ENCODE data around the gene GABPB1. TPM values are rescaled to one million over a fixed set of nuclear protein-coding genes. Genes with fewer than 3 reads are reported as not detected.

GABPB1 gene
- total RNA-seq, 6 experiments from 2014 or later = 5.4 to 10.5 (median 9.4) TPM

- no peaks in the 10 kb centered on the region for H3K9me3 ChIP-seq
- no peak overlapping the region for H3K4me3 ChIP-seq
- ATAC-seq = peak; percentile 3 to 74 (median 60)
- intact Hi-C loops (cut with DNase I) = no loop called here
- H3K27ac ChIP-seq = peak overlapping the region; percentile 53 to 82 (median 80)
- peak in 2 of 3 donors; percentile 50 to 58 for DNase-seq
- WGBS (ENCODE audit: insufficient coverage, low coverage, low lambda C conversion rate, missing lambda C conversion rate) = 50% methylated on average over 5 of the region's 14 CpGs
- H3K27me3 ChIP-seq = no peaks in the 10 kb centered on the region
- TF ChIP-seq, protein P1, sequence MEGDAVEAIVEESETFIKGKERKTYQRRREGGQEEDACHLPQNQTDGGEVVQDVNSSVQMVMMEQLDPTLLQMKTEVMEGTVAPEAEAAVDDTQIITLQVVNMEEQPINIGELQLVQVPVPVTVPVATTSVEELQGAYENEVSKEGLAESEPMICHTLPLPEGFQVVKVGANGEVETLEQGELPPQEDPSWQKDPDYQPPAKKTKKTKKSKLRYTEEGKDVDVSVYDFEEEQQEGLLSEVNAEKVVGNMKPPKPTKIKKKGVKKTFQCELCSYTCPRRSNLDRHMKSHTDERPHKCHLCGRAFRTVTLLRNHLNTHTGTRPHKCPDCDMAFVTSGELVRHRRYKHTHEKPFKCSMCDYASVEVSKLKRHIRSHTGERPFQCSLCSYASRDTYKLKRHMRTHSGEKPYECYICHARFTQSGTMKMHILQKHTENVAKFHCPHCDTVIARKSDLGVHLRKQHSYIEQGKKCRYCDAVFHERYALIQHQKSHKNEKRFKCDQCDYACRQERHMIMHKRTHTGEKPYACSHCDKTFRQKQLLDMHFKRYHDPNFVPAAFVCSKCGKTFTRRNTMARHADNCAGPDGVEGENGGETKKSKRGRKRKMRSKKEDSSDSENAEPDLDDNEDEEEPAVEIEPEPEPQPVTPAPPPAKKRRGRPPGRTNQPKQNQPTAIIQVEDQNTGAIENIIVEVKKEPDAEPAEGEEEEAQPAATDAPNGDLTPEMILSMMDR (IDR thresholded peaks at IDR 0.05) = no peak
- TF ChIP-seq POLR2A (IDR thresholded peaks at IDR 0.05) = no peak
- H3K4me1 ChIP-seq = peaks cover 0 to 76% (median 36%) of the 10 kb centered on the region in 4 donors
- H3K36me3 ChIP-seq = no peaks in the 10 kb centered on the region
Measured at GRCh38 chr15:50247819-50248655, 107.0 kb downstream of the GABPB1 start.

DNA sequence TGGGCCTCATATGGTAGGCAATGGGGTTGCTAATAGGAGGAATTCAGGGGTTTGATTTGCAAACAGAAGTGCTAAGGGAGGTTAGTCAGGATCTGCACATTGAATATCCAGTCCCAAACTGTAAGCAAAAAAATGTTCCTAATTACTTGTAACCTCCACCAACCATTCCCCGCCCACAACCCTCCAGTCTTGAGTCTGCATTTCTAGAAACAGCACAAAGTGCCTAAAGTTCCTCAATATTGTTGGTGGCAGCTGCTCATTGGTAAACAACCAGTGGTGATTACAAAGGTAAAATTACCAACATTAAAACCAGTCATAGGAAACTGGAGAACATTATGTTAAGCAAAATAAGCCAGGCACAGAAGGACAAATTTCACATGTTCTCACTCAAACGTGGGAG is 108.4 kb downstream of the GABPB1 start:
- peak overlapping the region in 2 of 3 donors; percentile 82 to 89 for H3K27ac ChIP-seq
- H3K27me3 ChIP-seq = no peaks in the 10 kb centered on the region
- H3K4me1 ChIP-seq = peaks cover 0 to 84% (median 36%) of the 10 kb centered on the region in 4 donors
- H3K36me3 ChIP-seq = no peaks in the 10 kb centered on the region
- WGBS (ENCODE audit: insufficient coverage, low coverage, low lambda C conversion rate, missing lambda C conversion rate) = 53% methylated on average over 2 of the region's 2 CpGs
- DNase-seq (no peak), ATAC-seq (no peak)
- TF ChIP-seq, protein P1 (IDR thresholded peaks at IDR 0.05) = no peak
- no peak for TF ChIP-seq POLR2A (IDR thresholded peaks at IDR 0.05)
- intact Hi-C loops (cut with DNase I) = no loop called here
- no peak overlapping the region for H3K4me3 ChIP-seq
- no peaks in the 10 kb centered on the region for H3K9me3 ChIP-seq

DNA sequence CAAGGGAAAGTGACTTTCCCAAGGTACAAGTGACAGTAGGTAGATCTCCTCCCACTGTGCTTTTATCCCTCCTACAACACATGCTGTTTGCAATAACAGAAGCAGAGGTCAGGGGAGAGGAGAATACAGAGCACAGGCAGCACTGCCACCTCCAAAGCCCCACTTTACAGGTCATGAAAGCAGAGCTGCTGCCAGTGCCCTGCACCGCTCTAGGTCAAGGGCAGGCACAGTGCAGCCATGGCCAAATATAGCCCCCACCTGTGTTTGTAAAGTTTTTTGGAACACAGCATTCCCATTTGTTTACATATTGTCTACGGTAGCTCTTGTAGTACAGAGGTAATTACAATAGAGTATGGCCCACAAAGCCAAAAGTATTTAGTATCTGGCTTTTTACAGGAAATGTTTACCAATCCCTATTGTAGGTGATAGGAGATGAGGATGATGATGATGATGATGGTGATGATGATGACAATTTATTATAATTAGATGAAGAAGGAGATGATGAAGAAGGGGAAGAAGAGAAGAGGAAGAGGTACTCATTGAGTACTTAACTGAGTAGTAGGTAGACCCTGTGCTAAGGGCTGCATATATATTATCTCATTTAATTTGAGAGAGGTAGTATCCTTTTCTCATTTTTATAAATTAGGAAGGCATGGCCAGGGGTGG is 109.9 kb downstream of the GABPB1 start:
- WGBS (ENCODE audit: insufficient coverage, low coverage, low lambda C conversion rate, missing lambda C conversion rate) = 39% methylated on average over 2 of the region's 2 CpGs
- peak; percentile 85 to 95 (median 90) for ATAC-seq
- intact Hi-C loops (cut with DNase I) = no loop called here

DNA sequence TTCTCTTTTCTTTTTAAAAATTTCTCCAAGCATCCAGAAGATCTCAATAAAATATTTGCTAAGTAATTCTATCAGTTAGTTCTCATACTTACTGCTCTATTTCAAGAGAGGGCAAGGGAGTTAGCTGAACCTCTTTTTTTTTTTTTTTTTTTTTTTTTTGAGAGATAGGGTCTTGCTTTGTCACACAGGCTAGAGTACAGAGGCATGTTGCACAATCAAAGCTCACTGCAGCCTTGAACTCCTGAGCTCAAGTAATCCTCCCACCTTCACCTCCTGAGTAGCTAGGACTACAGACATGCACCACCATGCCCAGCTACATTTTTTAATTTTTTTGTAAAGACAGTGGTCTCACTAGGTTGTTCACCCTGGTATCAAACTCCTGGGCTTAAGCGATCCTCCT is 110.8 kb downstream of the GABPB1 start:
- intact Hi-C loops (cut with DNase I) = no loop called here
- no peak overlapping the region for H3K4me3 ChIP-seq
- no peaks in the 10 kb centered on the region for H3K36me3 ChIP-seq
- DNase-seq (no peak), ATAC-seq (peak in 2 of 4 donors; percentile 29 to 33)
- TF ChIP-seq, protein P1 (IDR thresholded peaks at IDR 0.05) = no peak
- no peak for TF ChIP-seq POLR2A (IDR thresholded peaks at IDR 0.05)
- peak overlapping the region; percentile 36 to 89 (median 82) for H3K27ac ChIP-seq
- no peaks in the 10 kb centered on the region for H3K9me3 ChIP-seq
- WGBS (ENCODE audit: insufficient coverage, low coverage, low lambda C conversion rate, missing lambda C conversion rate) = 80% methylated on average over 1 of the region's 1 CpG
- no peaks in the 10 kb centered on the region for H3K27me3 ChIP-seq
- H3K4me1 ChIP-seq = peaks cover 0 to 64% (median 25%) of the 10 kb centered on the region in 4 donors

More for the DNA sequence above, 109.9 kb downstream of the GABPB1 start:
- no peak for TF ChIP-seq POLR2A (IDR thresholded peaks at IDR 0.05)
- TF ChIP-seq, protein P1 (IDR thresholded peaks at IDR 0.05) = peak in 1 of 4 donors; percentile 7
- Histone ChIP-seq H3K9me3 (no peaks in the 10 kb centered on the region), H3K4me1 (peaks cover 0 to 70% (median 30%) of the 10 kb centered on the region in 4 donors), H3K4me3 (no peak overlapping the region), H3K36me3 (no peaks in the 10 kb centered on the region), H3K27me3 (no peaks in the 10 kb centered on the region), H3K27ac (peak overlapping the region; percentile 36 to 89 (median 82))
- DNase-seq = peak; percentile 77 to 90 (median 89)
